Right lobe of liver (tissue), 6 donors: ENCODE data around the gene IRF2BP1. TPM values are rescaled to one million over a fixed set of nuclear protein-coding genes. Genes with fewer than 3 reads are reported as not detected.

ENCODE experiments used
- ATAC-seq, 4 donors: fragments of 200-7000 bp; cut with Tn5 transposase; one replicate each; pipeline ENCODE4 v1.9.1; 2020; ENCODE audit warnings: mild to moderate bottlenecking in 4 of 4, moderate library complexity in 4 of 4
- DNase-seq, 3 donors: peaks; one replicate each; pipeline ENCODE4 v3.0.0-alpha.2; 2020
- H3K27ac ChIP-seq, 3 donors: fragments of 200-600 bp; one replicate each; pipeline ENCODE4 v1.8.0; 2022
- H3K27me3 ChIP-seq, 2 donors: fragments of 200-600 bp; one replicate each; pipeline ENCODE4 v1.8.0; 2022
- H3K36me3 ChIP-seq, 4 donors: fragments of 200-600 bp; sonication (generic) in 1 of 4; one replicate each; pipeline versions ENCODE4 v1.5.1 to v1.8.0; 2017 to 2022; ENCODE audit warnings: control low read depth in 1 of 4
- H3K4me1 ChIP-seq, 4 donors: fragments of 200-600 bp; sonication (generic) in 1 of 4; one replicate each; pipeline versions ENCODE4 v1.5.1 to v1.8.0; 2017 to 2022; ENCODE audit warnings: control low read depth in 1 of 4
- H3K4me3 ChIP-seq, 3 donors: fragments of 200-600 bp; one replicate each; pipeline ENCODE4 v1.8.0; 2022
- H3K9me3 ChIP-seq, 4 donors: fragments of 200-600 bp; sonication (generic) in 1 of 4; one replicate each; pipeline versions ENCODE4 v1.5.1 to v1.8.0; 2017 to 2022; ENCODE audit warnings: control low read depth in 1 of 4
- CTCF ChIP-seq, 4 donors: fragments of 200-600 bp in 3 of 4; fragments of 450-650 bp in 1 of 4; IDR thresholded peaks; one replicate each; pipeline versions ENCODE4 v1.5.1 to v1.8.0; 2016 to 2022; ENCODE audit warnings: antibody characterized with exemption in 4 of 4, mild to moderate bottlenecking in 2 of 4
- POLR2A ChIP-seq: fragments of 450-650 bp; IDR thresholded peaks from one replicate; pipeline ENCODE4 v1.6.1; 2017; ENCODE audit warnings: antibody characterized with exemption, mild to moderate bottlenecking
- WGBS: methylation state at CpG from one replicate; pipeline ENCODE4 v1.1.6; 2018; ENCODE audit warnings: low coverage, low lambda C conversion rate; ENCODE audit not compliant: insufficient coverage; ENCODE audit errors: missing lambda C conversion rate; 5-methylcytosine and 5-hydroxymethylcytosine counted together
- intact Hi-C, 2 donors: fragments of 100-400 bp; cut with DNase I; formaldehyde crosslinking; loops; one replicate each; pipeline versions ENCODE4 v1.11.2 to v1.14.1; 2022
- total RNA-seq, 6 experiments: library from RNA; depleted of rRNA in 2 of 6; stranded (reverse); fragments of >200 nt in 2 of 6; fragmentation: NEBNext Ultra II Directional in 3 of 6; extraction: Animal tissue kit (Norgen Biotek cat#: 25700) in 3 of 6; gene quantifications; one replicate each; pipeline versions ENCODE4 v1.1.0 to v1.2.4, GENCODE V29; 2016 to 2023
- donor health status: DM: no; HTN: yes; CAD: no.
- donor health status: DM: no; HTN: no; CAD: no.
- donor health status: DM: no; HTN: no; CAD: no.
- donor health status: DM: no; HTN: yes; CAD: no.
- donor health status: DM: no; HTN: yes; CAD: no.

The IRF2BP1 gene
- total RNA-seq, 6 experiments from 2014 or later = 12.8 to 21.5 (median 15.5) TPM

DNA sequence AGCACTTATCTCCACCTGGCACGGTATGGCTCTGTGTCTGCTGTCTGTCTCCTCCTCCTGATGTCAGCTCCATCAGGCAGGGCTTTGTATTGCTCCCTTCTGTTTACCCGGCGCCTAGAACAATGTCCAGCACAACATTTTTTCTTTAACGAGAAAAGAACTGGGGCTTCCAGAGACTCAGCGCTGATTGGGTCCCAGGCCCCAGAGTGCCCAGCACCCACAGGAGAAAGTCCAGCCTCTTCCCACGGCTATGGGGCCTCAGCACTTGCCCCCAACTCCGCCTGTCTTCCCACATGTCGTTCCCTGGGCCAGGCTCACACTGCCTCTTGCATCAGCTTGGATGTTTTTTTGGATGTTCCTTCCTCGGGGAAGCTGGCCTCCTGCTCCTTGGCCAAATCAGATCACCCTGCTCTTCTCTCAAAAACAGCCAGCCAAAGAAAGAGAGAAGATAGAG is 9.6 kb upstream of the IRF2BP1 start:
- Histone ChIP-seq H3K36me3 (peaks cover 0 to 9% (median 2%) of the 10 kb centered on the region in 4 donors), H3K4me1 (peaks cover 0 to 9% (median 2%) of the 10 kb centered on the region in 4 donors), H3K4me3 (no peak overlapping the region), H3K27ac (no peak overlapping the region), H3K9me3 (no peaks in the 10 kb centered on the region), H3K27me3 (no peaks in the 10 kb centered on the region)
- WGBS = 69% methylated on average over 7 of the region's 9 CpGs
- TF ChIP-seq POLR2A (no peak), CTCF (IDR thresholded peaks at IDR 0.05) (no peak)
- no peak for ATAC-seq
- intact Hi-C loops = loop anchor here in 1 of 2 donors (10.0 kb wide), 1 partner anchor 81 kb away; the partner anchor contains the start of gene RSPH6A
- DNase-seq = no peak

GRCh38 chr19:45890877-45891276 is 4.9 kb upstream of the IRF2BP1 start:
- intact Hi-C loops = loop anchor here in 1 of 2 donors (10.0 kb wide), 1 partner anchor 76 kb away; the partner anchor contains the start of gene RSPH6A
- no CpG with 5 or more reads among the region's 17 CpGs for WGBS
- Histone ChIP-seq H3K27me3 (no peaks in the 10 kb centered on the region), H3K4me3 (no peak overlapping the region), H3K27ac (no peak overlapping the region), H3K36me3 (peaks cover 0 to 3% (median 0%) of the 10 kb centered on the region in 4 donors), H3K9me3 (no peaks in the 10 kb centered on the region), H3K4me1 (peaks cover 0 to 3% (median 0%) of the 10 kb centered on the region in 4 donors)
- ATAC-seq (no peak), DNase-seq (no peak)
- TF ChIP-seq CTCF (IDR thresholded peaks at IDR 0.05) = no peak
- TF ChIP-seq POLR2A = no peak

- Histone ChIP-seq H3K27ac (no peak overlapping the region), H3K27me3 (no peaks in the 10 kb centered on the region), H3K4me1 (peaks cover 0 to 11% (median 6%) of the 10 kb centered on the region in 4 donors), H3K36me3 (no peaks in the 10 kb centered on the region), H3K9me3 (no peaks in the 10 kb centered on the region), H3K4me3 (no peak overlapping the region)
- no peak for TF ChIP-seq POLR2A
- no peak for TF ChIP-seq CTCF (IDR thresholded peaks at IDR 0.05)
- intact Hi-C loops = loop anchor here in 1 of 2 donors (10.0 kb wide), 1 partner anchor 75 kb away; the partner anchor contains the start of gene RSPH6A
- no peak for ATAC-seq
- 65% methylated on average over 5 of the region's 6 CpGs for WGBS
- DNase-seq = no peak
Measured at GRCh38 chr19:45889210-45889885, 3.4 kb upstream of the IRF2BP1 start.

GRCh38 chr19:45887200-45887710 is 1.3 kb upstream of the IRF2BP1 start:
- peak overlapping the region; percentile 69 to 83 (median 80) for H3K4me3 ChIP-seq
- TF ChIP-seq CTCF (IDR thresholded peaks at IDR 0.05) (no peak), POLR2A (no peak)
- intact Hi-C loops = loop anchor here in 1 of 2 donors (10.0 kb wide), 1 partner anchor 72 kb away; the partner anchor contains the start of gene RSPH6A
- H3K9me3 ChIP-seq = no peaks in the 10 kb centered on the region
- WGBS = 30% methylated on average over 10 of the region's 10 CpGs
- ATAC-seq (no peak), DNase-seq (no peak)
- peak overlapping the region; percentile 78 to 86 (median 84) for H3K27ac ChIP-seq
- H3K4me1 ChIP-seq = peaks cover 0 to 26% (median 10%) of the 10 kb centered on the region in 4 donors
- H3K36me3 ChIP-seq = no peaks in the 10 kb centered on the region
- H3K27me3 ChIP-seq = no peaks in the 10 kb centered on the region
